Heart right ventricle (tissue), 16 donors: ENCODE data around the gene GPD1L. TPM values are rescaled to one million over a fixed set of nuclear protein-coding genes. Genes with fewer than 3 reads are reported as not detected.
"Not testable (repeated sequence)": the region's sequence is repeated elsewhere in the genome, so short reads cannot be mapped to it uniquely, and the experiment has no call there.

Experiments
- ATAC-seq, 8 donors: fragments of 200-7000 bp; cut with Tn5 transposase; one replicate each; pipeline ENCODE4 v1.9.1; 2020; ENCODE audit warnings: mild to moderate bottlenecking in 8 of 8, moderate library complexity in 8 of 8, moderate number of reproducible peaks in 1 of 8
- DNase-seq, 2 donors: peaks; one replicate each; pipeline ENCODE4 v3.0.0-alpha.2; 2020
- H3K27ac ChIP-seq, 10 donors: fragments of 200-600 bp; sonication (generic) in 2 of 10; one replicate each; pipeline versions ENCODE4 v1.5.0 to v1.8.0; 2020 to 2022; ENCODE audit warnings: mild to moderate bottlenecking in 3 of 10
- H3K27me3 ChIP-seq, 7 donors: fragments of 200-600 bp; one replicate each; pipeline ENCODE4 v1.8.0; 2021 to 2022; ENCODE audit warnings: mild to moderate bottlenecking in 2 of 7
- H3K36me3 ChIP-seq, 9 donors: fragments of 200-600 bp; sonication (generic) in 1 of 9; one replicate each; pipeline versions ENCODE4 v1.5.0 to v1.8.0; 2020 to 2022; ENCODE audit warnings: mild to moderate bottlenecking in 2 of 9
- H3K4me1 ChIP-seq, 9 donors: fragments of 200-600 bp; sonication (generic) in 1 of 9; one replicate each; pipeline versions ENCODE4 v1.5.0 to v1.8.0; 2020 to 2022; ENCODE audit warnings: mild to moderate bottlenecking in 4 of 9
- H3K4me3 ChIP-seq, 10 donors: fragments of 200-600 bp; sonication (generic) in 2 of 10; one replicate each; pipeline versions ENCODE4 v1.5.0 to v1.8.0; 2020 to 2022; ENCODE audit warnings: mild to moderate bottlenecking in 7 of 10, moderate library complexity in 2 of 10
- H3K9me3 ChIP-seq, 11 donors: fragments of 200-600 bp in 10 of 11; sonication (generic) in 2 of 11; one replicate each; pipeline versions ENCODE4 v1.5.0 to v1.8.0; 2013 to 2022; ENCODE audit warnings: mild to moderate bottlenecking in 2 of 11, control low read depth in 1 of 11, moderate library complexity in 1 of 11
- CTCF ChIP-seq, 9 donors: fragments of 200-600 bp; sonication (generic) in 2 of 9; IDR thresholded peaks; one replicate each; pipeline versions ENCODE4 v1.5.0 to v1.8.0; 2021 to 2022; ENCODE audit warnings: antibody characterized with exemption in 9 of 9, mild to moderate bottlenecking in 5 of 9, moderate library complexity in 1 of 9
- WGBS, 2 donors: extraction: QIAGEN DNeasy Blood & Tissue Kit; methylation state at CpG; one replicate each; pipeline ENCODE4 v1.1.7; 2013; ENCODE audit warnings: inconsistent platforms in 1 of 2; 5-methylcytosine and 5-hydroxymethylcytosine counted together
- intact Hi-C, 10 donors: fragments of 100-400 bp; cut with DNase I; formaldehyde crosslinking; loops; one replicate each; pipeline versions ENCODE4 v1.11.1 to v1.14.2; 2022
- polyA plus RNA-seq, 2 donors: library from polyadenylated mRNA; stranded (reverse); fragments of 200-250 nt; gene quantifications; one replicate each; pipeline ENCODE4 v1.2.3, GENCODE V29; 2013
- total RNA-seq, 10 donors: library from RNA; stranded (reverse); fragmentation: NEBNext Ultra II Directional in 3 of 10; extraction: Animal tissue kit (Norgen Biotek cat#: 25700) in 3 of 10; gene quantifications; one replicate each; pipeline versions ENCODE4 v1.2.1 to v1.2.4, GENCODE V29; 2021 to 2023
- donor health status: Arrhythmogenic right ventricular cardiomyopathy.
- donor health status: ischemic (EF 13 %, LVEDD 7.1; RV severe dilation, severe dysfunction).
- donor health status: healthy with polysubstance abuse.
- donor health status: DM: no; HTN: yes; CAD: no.
- donor health status: DM: no; HTN: no; CAD: no.
- donor health status: ischemic (EF 25% LVEDD 6.9; RV normal size, moderate dysfunction).
- donor health status: ischemic (EF 25% LVEDD 5.7; RV mildly dilated, moderate dysfunction).
- donor health status: healthy.
- donor health status: DM: yes; HTN: yes; CAD: no.
- donor health status: Ischemic cardiomyopathy.
- donor health status: ischemic (EF 35%, LVEDD 5.7; RV mildly dilated, moderate dysfunction).
- donor health status: nonischemic (EF 11% LVEDD 7.7; RV severe dilation, severe dysfunction).
- donor health status: DM: yes; HTN: yes; CAD: no.
- donor health status: PGD.
- donor health status: ischemic (EF 29% LVEDD 5.4; RV normal size, mild dysfunction).
- donor health status: nonischemic (EF 23%, LVEDD 6.1; RV moderate dilation, normal function).

Gene GPD1L
- total and polyA plus RNA-seq, 12 donors: 71.0 to 349 (median 177) TPM

GRCh38 chr3:32186097-32186496, 79.7 kb downstream of the GPD1L start:
- Histone ChIP-seq H3K36me3 (no peaks in the 10 kb centered on the region), H3K9me3 (no peaks in the 10 kb centered on the region), H3K4me1 (no peaks in the 10 kb centered on the region), H3K27me3 (no peaks in the 10 kb centered on the region), H3K4me3 (no peak overlapping the region), H3K27ac (no peak overlapping the region)
- TF ChIP-seq CTCF (IDR thresholded peaks at IDR 0.05): no peak
- no peak for ATAC-seq
- intact Hi-C loops: loop anchor here in 1 of 10 donors (10.0 kb wide), 1 partner anchor 59 kb away; no protein-coding TSS in a partner anchor
- no peak for DNase-seq
- 81 to 85% methylated on average over 4 of the region's 4 CpGs for WGBS, 2 donors

DNA sequence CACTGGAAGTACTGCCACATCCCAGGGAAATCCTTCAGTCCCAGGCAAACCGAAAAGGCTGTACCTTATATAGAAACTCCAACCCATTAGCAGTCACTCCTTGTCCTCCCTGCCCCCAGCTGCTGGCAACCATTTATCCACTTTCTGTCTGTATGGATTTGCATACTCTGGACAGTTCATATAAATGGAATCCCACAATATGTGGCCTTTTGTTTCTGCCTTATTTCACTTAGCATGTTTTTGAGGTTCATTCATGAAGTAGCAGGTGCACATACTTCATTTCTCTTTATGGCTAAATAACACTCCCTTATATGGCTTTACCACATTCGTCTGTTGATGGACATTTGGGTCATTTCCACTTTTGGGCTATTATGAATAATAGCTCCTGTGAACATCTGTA, 80.5 kb downstream of the GPD1L start:
- 83 to 92% methylated on average over 2 of the region's 2 CpGs for WGBS, 2 donors
- Histone ChIP-seq H3K9me3 (no peaks in the 10 kb centered on the region), H3K36me3 (no peaks in the 10 kb centered on the region), H3K27me3 (no peaks in the 10 kb centered on the region), H3K4me1 (no peaks in the 10 kb centered on the region), H3K4me3 (no peak overlapping the region), H3K27ac (no peak overlapping the region)
- intact Hi-C loops: loop anchor here in 1 of 10 donors (10.0 kb wide), 1 partner anchor 58 kb away; no protein-coding TSS in a partner anchor
- TF ChIP-seq CTCF (IDR thresholded peaks at IDR 0.05): no peak
- DNase-seq (no peak), ATAC-seq (no peak)

GRCh38 chr3:32189693-32190092, 83.3 kb downstream of the GPD1L start:
- Histone ChIP-seq H3K27me3 (no peaks in the 10 kb centered on the region), H3K4me1 (peaks cover 0 to 12% (median 0%) of the 10 kb centered on the region in 9 donors), H3K4me3 (no peak overlapping the region), H3K27ac (no peak overlapping the region), H3K9me3 (no peaks in the 10 kb centered on the region), H3K36me3 (no peaks in the 10 kb centered on the region)
- ATAC-seq (no peak), DNase-seq (no peak)
- 53 to 63% methylated on average over 3 of the region's 3 CpGs for WGBS, 2 donors
- TF ChIP-seq CTCF (IDR thresholded peaks at IDR 0.05): no peak
- intact Hi-C loops: loop anchor here in 2 of 10 donors (5.0 to 10.0 kb wide), 2 partner anchors 55 to 98 kb away; no protein-coding TSS in a partner anchor

- 76 to 83% methylated on average over 6 of the region's 6 CpGs for WGBS, 2 donors
- not testable (repeated sequence) for H3K27ac ChIP-seq
These were observed 84.1 kb downstream of the GPD1L start for GRCh38 chr3:32190556-32190955.

GRCh38 chr3:32193101-32193500, 86.7 kb downstream of the GPD1L start:
- TF ChIP-seq CTCF (IDR thresholded peaks at IDR 0.05): no peak
- Histone ChIP-seq H3K9me3 (no peaks in the 10 kb centered on the region), H3K4me1 (peaks cover 0 to 31% (median 10%) of the 10 kb centered on the region in 9 donors), H3K36me3 (no peaks in the 10 kb centered on the region), H3K4me3 (no peak overlapping the region), H3K27me3 (no peaks in the 10 kb centered on the region), H3K27ac (no peak overlapping the region)
- DNase-seq (no peak), ATAC-seq (no peak)
- intact Hi-C loops: loop anchor here in 1 of 10 donors (5.0 kb wide), 1 partner anchor 94 kb away; no protein-coding TSS in a partner anchor

More at GRCh38 chr3:32190556-32190955, 84.1 kb downstream of the GPD1L start:
- H3K27me3 ChIP-seq, DNase-seq, H3K4me3 ChIP-seq, H3K9me3 ChIP-seq, H3K36me3 ChIP-seq, ATAC-seq: not testable (repeated sequence)
- intact Hi-C loops: loop anchor here in 1 of 10 donors (5.0 kb wide), 1 partner anchor 97 kb away; no protein-coding TSS in a partner anchor
- peaks cover 0 to 19% (median 0%) of the 10 kb centered on the region in 9 donors for H3K4me1 ChIP-seq
